Activated CD4-positive, alpha-beta T cell treated with anti-CD3 and anti-CD28 coated beads for 48 hours (primary cell): ENCODE data around the gene PSMB3.

Source experiments
- DNase-seq: peaks from one replicate; pipeline ENCODE4 v3.0.0-alpha.2; 2020

The PSMB3 gene

GRCh38 chr17:38798614-38799500, 46.3 kb downstream of the PSMB3 start:
- DNase-seq = peak; percentile 67

GRCh38 chr17:38799501-38800236, 47.1 kb downstream of the PSMB3 start, which contains the start of gene PIP4K2B:
TSS of gene PIP4K2B (minus strand) at chr17:38799556. CDS start at chr17:38799424, 132 bp downstream.
- peak; percentile 94 for DNase-seq

- DNase-seq = no peak
Measured at GRCh38 chr17:38800237-38800760, 47.8 kb downstream of the PSMB3 start.

GRCh38 chr17:38809828-38810227, 57.3 kb downstream of the PSMB3 start:
- DNase-seq = no peak
